GM23248 (cell line): Measurements from ENCODE around the gene KCND3. TPM values are rescaled to one million over a fixed set of nuclear protein-coding genes. Genes with fewer than 3 reads are reported as not detected.
"Not testable (repeated sequence)": the region's sequence is repeated elsewhere in the genome, so short reads cannot be mapped to it uniquely, and the experiment has no call there.

ENCODE experiments used
- DNase-seq: peaks from one replicate; pipeline ENCODE4 v3.0.0-alpha.2; 2015
- H2AFZ ChIP-seq: fragments of 200-600 bp; sonication (generic); 2 replicates; pipeline ENCODE4 v1.6.1; 2016; ENCODE audit warnings: antibody characterized with exemption
- H3F3A ChIP-seq: fragments of 200-600 bp; sonication (generic); 2 replicates; pipeline ENCODE4 v1.6.1; 2016; ENCODE audit warnings: mild to moderate bottlenecking, antibody characterized with exemption, mixed run types; ENCODE audit not compliant: insufficient read depth
- H3K27ac ChIP-seq: fragments of 200-600 bp; sonication (generic); 2 replicates; pipeline ENCODE4 v1.5.1; 2016; ENCODE audit warnings: mild to moderate bottlenecking
- H3K27me3 ChIP-seq: fragments of 200-600 bp; sonication (generic); replicated peaks from 2 replicates; pipeline ENCODE4 v1.6.1; 2016; ENCODE audit warnings: mild to moderate bottlenecking; ENCODE audit not compliant: insufficient read depth
- H3K36me3 ChIP-seq: fragments of 200-600 bp; sonication (generic); 2 replicates; pipeline ENCODE4 v1.6.1; 2016; ENCODE audit warnings: low read depth, mild to moderate bottlenecking
- H3K4me1 ChIP-seq: fragments of 200-600 bp; sonication (generic); 2 replicates; pipeline ENCODE4 v1.6.1; 2016; ENCODE audit warnings: mild to moderate bottlenecking; ENCODE audit not compliant: insufficient read depth
- H3K4me2 ChIP-seq: fragments of 200-600 bp; sonication (generic); one replicate; pipeline ENCODE4 v1.6.1; 2016; ENCODE audit warnings: mild to moderate bottlenecking; ENCODE audit not compliant: unreplicated experiment
- H3K4me3 ChIP-seq: fragments of 200-600 bp; sonication (generic); 2 replicates; pipeline ENCODE4 v1.5.1; 2016; ENCODE audit warnings: mild to moderate bottlenecking
- H3K79me2 ChIP-seq: fragments of 200-600 bp; sonication (generic); 2 replicates; pipeline ENCODE4 v1.6.1; 2016; ENCODE audit warnings: mild to moderate bottlenecking; ENCODE audit not compliant: insufficient read depth
- H3K9ac ChIP-seq: fragments of 200-600 bp; sonication (generic); 2 replicates; pipeline ENCODE4 v1.6.1; 2016; ENCODE audit warnings: mild to moderate bottlenecking
- H3K9me2 ChIP-seq: fragments of 200-600 bp; sonication (generic); 2 replicates; pipeline ENCODE4 v1.6.1; 2016; ENCODE audit warnings: mixed run types, mild to moderate bottlenecking, moderate library complexity; ENCODE audit not compliant: insufficient read depth
- H3K9me3 ChIP-seq: fragments of 200-600 bp; sonication (generic); one replicate; pipeline ENCODE4 v1.6.1; 2017; ENCODE audit warnings: low read depth
- H4K20me1 ChIP-seq: fragments of 200-600 bp; sonication (generic); 2 replicates; pipeline ENCODE4 v1.6.0; 2016; ENCODE audit not compliant: insufficient read depth
- EZH2 ChIP-seq: fragments of 200-600 bp; sonication (generic); IDR thresholded peaks from 2 replicates; pipeline ENCODE4 v1.6.1; 2018; ENCODE audit warnings: antibody characterized with exemption, mild to moderate bottlenecking; ENCODE audit not compliant: insufficient read depth, poor library complexity, severe bottlenecking
- EZH2phosphoT487 ChIP-seq: fragments of 200-600 bp; sonication (generic); IDR thresholded peaks from 2 replicates; pipeline ENCODE4 v1.6.1; 2018; ENCODE audit warnings: antibody characterized with exemption, moderate library complexity, mild to moderate bottlenecking, low read depth; ENCODE audit not compliant: insufficient read depth
- WGBS, 2 experiments: methylation state at CpG; one replicate each; pipeline ENCODE4 v1.1.6; 2015 to 2017; ENCODE audit warnings: low lambda C conversion rate in 2 of 2, low coverage in 1 of 2; ENCODE audit errors: missing lambda C conversion rate in 2 of 2; 5-methylcytosine and 5-hydroxymethylcytosine counted together
- in situ Hi-C: fragments of 300-500 bp; cut with MboI; formaldehyde crosslinking; loops from 2 replicates; pipeline ENCODE4 v1.15.0; 2020
- polyA plus RNA-seq: library from polyadenylated mRNA; unstranded; fragments of >200 nt; fragmentation: Nextera tagmentation; extraction: Ambion mirVana; gene quantifications from 2 replicates; pipeline ENCODE4 v1.2.1, GENCODE V29; 2016
- total RNA-seq: library from RNA; depleted of rRNA; stranded (reverse); fragments of >200 nt; shearing (Covaris generic); gene quantifications from 2 replicates; pipeline ENCODE4 v1.2.3, GENCODE V29; 2014

The KCND3 gene
- total and polyA plus RNA-seq, 2 experiments from 2014 or later, result 0.08 to 0.22 TPM

- in situ Hi-C loops, result no loop called here
- Histone ChIP-seq H3K4me1 (no peaks in the 10 kb centered on the region), H3K9ac (no peak overlapping the region), H3K9me3 (no peaks in the 10 kb centered on the region), H3K4me3 (no peak overlapping the region), H3K36me3 (no peaks in the 10 kb centered on the region), H3K27ac (no peak overlapping the region), H3F3A (no peaks in the 10 kb centered on the region), H3K79me2 (no peaks in the 10 kb centered on the region), H2AFZ (no peak overlapping the region), H3K4me2 (no peak overlapping the region), H3K9me2 (no peaks in the 10 kb centered on the region), H3K27me3 (no peaks in the 10 kb centered on the region; the same call in 1 of the 2 replicates), H4K20me1 (no peaks in the 10 kb centered on the region)
- 52 to 57% methylated on average over 13 of the region's 13 CpGs for WGBS, 2 experiments
- no peak for DNase-seq
- no peak for TF ChIP-seq EZH2phosphoT487
- TF ChIP-seq EZH2, result no peak
Observed at GRCh38 chr1:111801071-111801850, 188.2 kb downstream of the KCND3 start.

- H3K9ac ChIP-seq, H2AFZ ChIP-seq, H3K27ac ChIP-seq, H3K9me2 ChIP-seq, H3K36me3 ChIP-seq, DNase-seq, H3K9me3 ChIP-seq, H4K20me1 ChIP-seq, H3K79me2 ChIP-seq, H3F3A ChIP-seq, H3K4me1 ChIP-seq, H3K27me3 ChIP-seq, in situ Hi-C loops, H3K4me2 ChIP-seq, H3K4me3 ChIP-seq: not testable (repeated sequence)
- 60 to 61% methylated on average over 6 to 14 of the region's 14 CpGs for WGBS, 2 experiments
Observed at GRCh38 chr1:111799722-111800121, 189.7 kb downstream of the KCND3 start.

- Histone ChIP-seq H2AFZ (no peak overlapping the region), H3K79me2 (no peaks in the 10 kb centered on the region), H3F3A (no peaks in the 10 kb centered on the region), H3K27me3 (no peaks in the 10 kb centered on the region; the same call in 1 of the 2 replicates), H3K27ac (no peak overlapping the region), H3K36me3 (no peaks in the 10 kb centered on the region), H3K4me3 (no peak overlapping the region), H3K9me3 (no peaks in the 10 kb centered on the region), H3K4me1 (no peaks in the 10 kb centered on the region), H3K9me2 (no peaks in the 10 kb centered on the region), H3K9ac (no peak overlapping the region), H3K4me2 (no peak overlapping the region), H4K20me1 (no peaks in the 10 kb centered on the region)
- WGBS, 2 experiments, result 62 to 69% methylated on average over 2 of the region's 2 CpGs
- no peak for DNase-seq
- in situ Hi-C loops, result no loop called here
- TF ChIP-seq EZH2phosphoT487, result no peak
- TF ChIP-seq EZH2, result no peak
Observed at GRCh38 chr1:111798580-111798979, 190.9 kb downstream of the KCND3 start.

GRCh38 chr1:111795401-111795800 lies 194.1 kb downstream of the KCND3 start:
- Histone ChIP-seq H3F3A (no peaks in the 10 kb centered on the region), H3K79me2 (no peaks in the 10 kb centered on the region), H3K27ac (no peak overlapping the region), H3K4me3 (no peak overlapping the region), H3K36me3 (no peaks in the 10 kb centered on the region), H2AFZ (no peak overlapping the region), H3K9me2 (no peaks in the 10 kb centered on the region), H3K27me3 (peaks cover 17% of the 10 kb centered on the region), H3K9me3 (no peaks in the 10 kb centered on the region), H3K9ac (no peak overlapping the region), H3K4me1 (no peaks in the 10 kb centered on the region), H3K4me2 (no peak overlapping the region), H4K20me1 (no peaks in the 10 kb centered on the region)
- TF ChIP-seq EZH2phosphoT487 (no peak), EZH2 (no peak)
- WGBS, 2 experiments, result 66 to 76% methylated on average over 6 of the region's 6 CpGs
- in situ Hi-C loops, result no loop called here
- no peak for DNase-seq
